GM19467 (cell line): ENCODE data around the gene FLVCR1.

ENCODE experiments used
- ATAC-seq: cut with Tn5 transposase; IDR thresholded peaks from one replicate; pipeline ENCODE4 v1.9.1; 2021; ENCODE audit warnings: mild to moderate bottlenecking, moderate library complexity; ENCODE audit not compliant: unreplicated experiment

The FLVCR1 gene

GRCh38 chr1:212945056-212945455 lies 87.0 kb downstream of the FLVCR1 start:
- ATAC-seq, result no peak

- ATAC-seq, result no peak
Measured at GRCh38 chr1:212945463-212946160, 87.5 kb downstream of the FLVCR1 start.

- ATAC-seq, result no peak
Measured at GRCh38 chr1:212946872-212947271, 88.8 kb downstream of the FLVCR1 start.
